ENCODE data around the gene TRAF3.

Gene TRAF3

DNA sequence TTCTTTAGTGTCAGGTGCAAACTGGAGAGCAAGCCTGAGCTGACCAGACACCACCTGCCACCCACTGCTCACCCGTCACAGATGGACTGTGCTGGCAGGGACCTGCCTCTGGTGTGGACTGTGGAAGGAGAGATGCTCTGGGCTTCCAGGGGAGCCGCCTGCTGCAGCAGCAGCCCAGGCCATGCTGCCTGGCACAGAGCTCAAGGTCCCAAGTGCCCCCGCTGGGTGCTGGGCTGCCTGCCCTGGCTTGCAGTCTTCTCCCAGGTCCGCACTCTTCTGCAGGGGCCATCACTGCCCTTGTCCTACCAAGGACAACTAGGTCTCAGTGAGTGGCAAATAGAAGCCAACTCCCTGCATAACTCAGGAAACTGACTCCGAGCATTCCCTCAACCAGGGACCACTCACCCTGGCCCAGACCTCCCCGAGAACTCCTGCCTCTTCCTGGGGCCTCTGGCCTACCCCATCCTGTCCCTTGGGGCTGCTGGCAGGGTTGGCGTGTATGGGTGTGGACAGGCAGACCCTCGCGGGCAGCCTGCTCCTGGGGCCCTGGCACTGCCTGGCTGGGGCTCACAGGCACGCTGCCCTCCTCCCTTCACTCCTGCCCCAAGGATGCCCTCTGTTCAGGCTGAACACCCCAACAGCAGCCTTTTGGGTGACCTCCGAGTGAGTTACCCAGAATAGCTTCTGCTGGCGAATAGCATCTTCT lies 154.5 kb downstream of the TRAF3 start:
- in situ Hi-C loops (cut with MboI; ENCODE audit: low sequenced_read_pairs): no loop called here

DNA sequence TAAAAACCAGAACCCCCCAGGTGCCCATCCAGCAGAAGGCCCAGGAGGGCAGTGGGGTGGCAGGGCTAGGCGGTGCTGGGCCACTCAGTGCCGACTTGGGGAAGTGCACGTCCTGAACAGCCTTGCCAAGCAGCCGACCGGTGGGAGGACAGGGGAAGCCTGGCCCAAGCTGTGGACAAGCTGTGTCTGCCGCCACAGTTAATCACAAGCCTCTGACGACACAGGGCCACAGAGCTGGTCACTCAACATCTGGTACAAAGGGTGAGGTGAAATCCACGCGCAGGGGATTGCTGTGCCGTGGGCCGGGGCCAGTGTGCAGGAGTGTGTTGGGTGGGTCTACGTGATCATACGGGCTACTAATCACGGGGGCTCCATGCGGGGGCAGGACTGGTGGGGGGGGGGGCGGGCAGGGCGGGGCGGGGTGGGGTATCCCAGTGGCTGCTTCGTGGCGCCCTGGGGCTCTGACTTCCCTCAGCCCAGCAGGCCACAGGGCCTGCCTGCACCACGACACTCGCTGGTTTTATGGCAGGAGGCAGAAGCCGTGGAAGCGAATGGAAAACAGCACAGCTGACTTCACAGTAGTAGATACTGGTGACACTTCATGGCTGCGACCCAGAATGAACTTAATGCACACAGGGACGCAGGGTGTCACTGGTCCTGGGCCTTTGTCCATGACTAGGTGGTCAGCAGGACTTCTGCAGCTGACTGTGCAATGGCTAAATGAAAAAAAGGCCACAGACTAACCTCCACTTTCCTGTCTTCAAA lies 155.4 kb downstream of the TRAF3 start:
- in situ Hi-C loops (cut with MboI; ENCODE audit: low sequenced_read_pairs): no loop called here

DNA sequence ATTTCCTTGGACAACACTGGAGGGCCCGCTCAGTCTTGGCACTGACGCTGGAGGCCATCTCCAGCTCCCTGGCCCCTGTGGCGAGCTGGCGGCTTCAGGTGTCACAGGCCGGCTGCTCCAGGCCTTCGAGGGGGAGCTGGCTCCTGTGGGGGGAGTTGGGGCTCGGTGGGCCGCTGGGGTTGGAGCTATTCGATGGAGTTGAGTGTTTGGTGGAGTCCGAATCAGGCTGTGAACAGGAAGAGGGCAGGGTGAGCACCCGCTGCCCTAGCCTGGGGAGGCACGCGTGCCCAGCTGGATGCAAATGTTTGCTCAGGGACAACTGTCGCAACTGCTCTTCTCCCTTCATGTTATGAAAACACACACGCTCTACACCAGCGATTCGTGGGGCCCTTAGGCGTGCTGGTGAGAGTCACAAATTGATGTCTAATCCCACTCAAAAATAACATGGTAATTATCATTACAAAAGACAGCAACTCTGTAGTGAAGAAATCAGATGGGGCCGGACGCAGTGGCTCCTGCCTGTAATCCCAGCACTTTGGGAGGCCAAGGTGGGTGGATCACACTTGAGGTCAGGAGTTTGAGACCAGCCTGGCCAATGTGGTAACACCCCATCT lies 156.5 kb downstream of the TRAF3 start:
- in situ Hi-C loops (cut with MboI; ENCODE audit: low sequenced_read_pairs): no loop called here

DNA sequence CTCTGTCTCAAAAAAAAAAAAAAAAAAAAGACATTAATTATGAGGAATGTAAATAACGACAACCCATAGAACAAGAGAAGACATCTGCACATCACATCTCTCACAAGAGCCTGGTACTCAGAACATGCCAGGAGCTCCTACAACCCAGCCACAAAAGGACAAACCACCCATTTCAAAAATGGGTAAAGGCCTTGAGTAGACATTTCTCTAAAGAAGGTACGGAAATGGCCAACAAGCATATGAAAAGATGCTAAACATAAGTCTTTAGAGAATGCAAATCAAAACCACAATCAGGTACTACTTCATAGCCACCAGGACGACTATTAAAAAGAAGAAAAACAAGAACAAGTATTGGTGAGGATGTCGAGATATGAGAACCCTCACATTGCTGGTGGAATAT lies 158.5 kb downstream of the TRAF3 start:
- in situ Hi-C loops (cut with MboI; ENCODE audit: low sequenced_read_pairs): no loop called here

DNA sequence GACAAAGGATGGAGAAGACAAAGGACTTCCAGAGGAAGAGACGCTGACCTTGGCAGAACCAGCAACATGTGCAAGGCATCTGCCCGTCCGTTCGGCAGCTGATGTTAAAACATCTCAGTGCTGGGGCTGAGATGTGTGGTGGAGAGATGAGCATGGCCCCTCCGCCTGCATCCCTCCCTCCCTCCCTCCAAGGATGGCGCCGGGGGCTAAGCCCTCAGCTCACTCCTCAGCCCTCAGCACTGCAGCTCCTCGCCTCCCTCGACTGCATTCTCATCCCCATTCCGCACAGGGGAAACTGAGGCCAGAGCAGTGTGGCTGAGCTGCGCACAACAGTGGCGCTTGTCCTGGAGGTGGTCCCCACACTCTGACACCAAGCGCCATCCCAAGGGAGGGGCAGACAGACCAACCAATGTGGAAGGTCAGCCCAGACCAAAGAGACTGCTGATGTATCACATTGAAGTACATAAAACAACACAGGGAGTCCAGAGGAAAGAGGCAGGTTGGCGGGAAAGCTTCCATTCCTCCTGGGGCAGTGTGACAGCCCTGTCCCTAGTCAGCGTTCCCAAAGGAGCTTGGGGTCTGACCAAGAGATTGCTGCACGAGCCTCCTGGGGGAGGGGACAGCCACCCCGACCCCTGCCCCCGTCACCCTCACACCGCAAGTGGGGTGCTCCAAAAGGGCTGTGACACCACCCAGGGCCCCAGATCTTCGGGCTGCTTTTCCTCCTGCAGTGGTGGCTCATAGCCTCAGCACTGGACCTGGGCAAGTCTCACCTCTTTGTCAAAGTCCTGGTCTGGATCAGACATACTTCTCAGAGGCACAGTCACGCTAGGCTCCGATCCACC lies 160.3 kb downstream of the TRAF3 start:
- in situ Hi-C loops (cut with MboI; ENCODE audit: low sequenced_read_pairs): no loop called here

DNA sequence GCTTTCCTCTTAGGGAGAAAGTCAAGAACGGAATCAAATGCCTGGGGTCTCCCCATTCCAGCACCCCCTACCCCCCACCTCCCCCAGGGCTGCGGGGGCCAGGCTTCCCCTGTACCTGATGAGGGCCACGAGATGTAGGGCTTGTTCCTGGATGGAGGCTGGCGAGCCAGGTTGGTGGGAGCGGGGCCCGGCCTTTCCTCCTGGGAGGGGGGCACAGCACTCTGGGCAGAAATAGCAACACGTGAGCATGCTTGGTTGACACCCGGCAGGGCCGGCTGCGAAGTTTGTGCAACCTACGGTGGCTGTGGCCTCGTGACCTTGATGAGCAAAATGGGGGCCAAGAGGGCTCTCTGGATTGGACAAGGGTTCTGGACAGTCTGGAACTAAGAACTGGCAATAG lies 160.9 kb downstream of the TRAF3 start:
- in situ Hi-C loops (cut with MboI; ENCODE audit: low sequenced_read_pairs): no loop called here

DNA sequence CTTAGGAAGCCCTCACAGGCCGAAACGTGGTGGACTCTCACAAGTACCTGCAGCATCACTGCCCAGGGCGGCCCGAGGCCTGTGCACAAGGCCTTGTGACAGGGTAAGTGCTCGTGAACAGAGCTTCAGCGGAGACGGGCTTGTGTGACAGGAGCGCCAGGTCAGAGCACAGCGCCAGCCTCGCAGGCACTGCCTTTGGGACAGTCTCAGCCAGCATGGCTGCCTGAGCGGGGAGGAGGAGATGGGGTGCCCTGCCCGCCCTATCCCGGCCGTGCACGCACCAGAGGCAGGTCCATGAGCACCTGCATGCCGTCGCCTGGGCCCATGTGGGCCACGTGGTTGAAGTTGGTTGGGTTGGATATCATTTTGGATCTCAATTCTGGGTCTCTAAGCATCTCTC lies 162.1 kb downstream of the TRAF3 start:
- in situ Hi-C loops (cut with MboI; ENCODE audit: low sequenced_read_pairs): no loop called here

DNA sequence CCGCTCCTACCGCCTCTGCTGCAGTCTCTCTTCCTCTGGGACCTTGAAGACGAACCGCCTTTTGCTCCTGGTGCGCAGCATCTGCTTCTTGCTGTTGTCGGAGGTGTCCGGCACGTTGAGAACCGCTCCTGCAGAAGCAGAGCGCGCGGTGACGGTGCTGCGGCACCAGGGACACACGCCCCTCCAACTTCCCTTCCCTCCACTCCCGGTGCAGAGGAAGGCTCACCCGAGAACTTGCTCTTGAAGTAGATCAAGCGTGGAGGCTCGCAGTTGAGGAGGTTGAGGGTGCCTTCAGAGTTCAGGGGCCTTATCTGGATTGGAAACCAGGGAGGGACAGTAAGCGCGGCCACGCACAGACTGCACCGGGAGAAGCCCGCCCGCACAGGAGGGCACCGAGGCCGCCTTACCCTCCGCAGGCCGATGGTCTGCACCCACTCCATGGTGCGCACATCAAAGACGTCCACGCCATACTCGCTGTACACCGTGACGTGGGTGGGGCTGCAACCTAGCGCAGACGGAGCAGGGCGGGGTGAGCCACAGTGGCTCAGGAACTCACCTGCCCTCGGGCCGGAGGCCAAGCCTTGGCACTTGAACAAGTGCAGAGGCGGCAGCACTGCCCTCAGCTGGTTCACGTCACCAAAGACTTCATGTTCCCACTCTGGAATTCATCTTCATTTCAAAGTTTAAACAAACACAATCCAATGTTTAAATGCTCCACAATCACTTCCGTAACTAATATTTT lies 162.7 kb downstream of the TRAF3 start:
- in situ Hi-C loops (cut with MboI; ENCODE audit: low sequenced_read_pairs): no loop called here

DNA sequence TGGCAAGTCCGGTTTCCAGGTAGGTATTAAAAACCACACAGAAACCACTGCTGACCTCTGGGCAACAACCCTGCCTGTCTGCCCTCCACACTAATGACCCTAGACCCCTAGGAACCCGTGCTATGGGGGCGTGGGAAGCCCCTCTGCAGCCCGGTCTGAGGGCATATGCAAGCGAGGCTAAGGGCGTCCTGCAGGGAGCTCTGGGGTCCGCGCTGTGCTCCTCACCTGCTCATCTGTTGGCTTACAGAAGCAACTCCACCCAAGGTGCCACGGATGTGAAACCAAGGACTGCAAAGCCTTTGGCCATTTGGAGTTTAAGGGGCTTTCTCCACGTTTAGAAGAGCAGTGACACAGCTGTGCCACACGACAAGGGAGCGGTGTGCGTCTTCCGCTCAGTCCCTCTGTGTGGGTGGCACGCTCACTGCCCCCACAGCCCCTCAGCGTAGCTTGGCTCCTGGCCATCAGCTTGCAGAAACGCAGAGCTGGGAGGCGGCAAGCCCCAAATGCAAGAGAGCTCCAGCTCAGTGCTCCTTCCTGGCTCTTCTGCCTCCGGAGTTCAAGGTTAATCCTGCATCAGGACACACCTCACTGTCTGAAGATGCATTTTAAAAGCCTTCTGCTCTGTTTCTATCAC lies 163.6 kb downstream of the TRAF3 start:
- in situ Hi-C loops (cut with MboI; ENCODE audit: low sequenced_read_pairs): no loop called here

DNA sequence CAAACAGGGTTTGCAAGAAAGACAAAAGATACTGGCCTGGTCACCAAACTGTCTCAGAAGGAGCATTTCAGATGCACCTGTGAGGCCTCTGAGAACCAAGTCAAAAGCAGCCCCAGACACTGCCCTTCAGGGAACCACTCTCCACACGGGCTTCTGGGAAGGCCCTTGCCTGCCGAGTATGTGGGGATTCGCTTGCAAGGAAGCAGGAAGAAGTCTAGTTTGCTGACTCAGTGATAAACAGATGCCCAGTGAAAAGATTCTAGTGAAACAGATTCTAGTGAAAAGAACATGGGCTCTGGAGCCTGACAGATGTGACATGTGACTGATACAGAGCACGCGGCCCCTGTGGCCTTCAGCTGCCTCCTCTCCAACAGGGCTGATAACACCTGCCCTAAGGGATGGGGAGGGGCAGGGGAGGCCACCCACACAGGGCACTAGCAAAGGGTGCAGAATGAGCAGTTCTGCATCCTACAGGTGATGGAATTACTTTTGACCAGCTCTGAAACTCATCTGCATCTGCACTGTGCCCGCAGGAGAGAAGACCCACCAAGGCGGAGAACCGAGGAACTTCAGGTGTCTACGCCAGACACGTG lies 164.3 kb downstream of the TRAF3 start:
- in situ Hi-C loops (cut with MboI; ENCODE audit: low sequenced_read_pairs): no loop called here

DNA sequence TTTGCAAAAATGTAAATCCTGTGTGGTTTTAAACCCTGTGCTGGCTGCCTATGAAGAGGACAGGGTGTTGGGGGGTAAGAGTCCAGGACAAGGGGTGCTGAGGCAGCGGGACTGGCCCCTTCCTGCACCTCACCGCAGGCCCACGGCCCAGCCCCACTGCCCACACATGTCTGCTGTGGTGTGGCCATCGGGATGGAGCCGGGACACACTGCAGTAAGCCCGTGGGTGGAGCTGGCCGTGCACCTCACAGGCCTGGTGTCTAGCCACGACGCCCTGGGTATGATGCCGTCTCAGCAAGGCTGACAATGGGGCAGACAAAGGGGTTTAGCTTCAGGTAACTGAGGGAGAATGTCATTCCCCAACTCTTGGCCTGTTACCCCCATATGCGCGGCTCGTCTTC lies 164.8 kb downstream of the TRAF3 start:
- in situ Hi-C loops (cut with MboI; ENCODE audit: low sequenced_read_pairs): no loop called here

DNA sequence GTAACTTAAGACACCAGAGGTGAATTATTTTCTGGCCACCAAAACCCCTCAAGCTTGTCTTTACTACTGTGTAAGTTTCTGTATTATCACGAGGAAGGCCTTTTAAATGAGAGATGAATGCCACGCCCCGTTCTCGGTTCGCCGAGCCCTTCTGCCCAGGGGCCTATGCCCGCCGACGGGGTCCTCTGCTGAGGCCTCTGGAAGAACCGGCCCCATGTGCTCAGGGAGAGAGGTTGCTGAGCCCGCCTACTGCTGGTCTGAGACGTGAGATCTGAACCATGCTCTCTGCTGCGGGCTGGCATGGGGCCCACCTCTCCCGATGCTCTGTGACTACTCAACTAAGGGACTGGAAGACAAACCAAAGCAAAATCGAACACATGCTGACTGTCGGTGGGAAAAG lies 166.2 kb downstream of the TRAF3 start:
- in situ Hi-C loops (cut with MboI; ENCODE audit: low sequenced_read_pairs): no loop called here

DNA sequence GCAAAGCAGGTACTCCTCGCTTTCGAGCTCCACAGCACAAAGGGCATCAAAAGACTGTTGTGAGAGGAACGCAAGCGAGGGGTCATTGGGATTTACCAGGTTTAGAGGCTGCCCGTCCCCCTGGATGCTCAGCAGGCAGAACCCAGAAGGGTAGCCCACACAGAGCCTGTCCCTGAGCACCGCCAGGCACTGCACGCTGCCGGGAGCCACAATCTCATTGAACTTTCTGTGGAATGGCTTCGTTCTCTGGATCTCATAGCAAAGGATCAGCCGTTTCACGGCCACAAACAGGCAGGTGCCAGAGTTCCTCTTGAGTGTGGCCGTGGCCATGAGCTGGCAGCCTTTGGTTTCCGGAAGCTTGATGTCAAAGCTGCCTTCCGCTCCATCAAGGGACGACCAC lies 166.7 kb downstream of the TRAF3 start:
- in situ Hi-C loops (cut with MboI; ENCODE audit: low sequenced_read_pairs): no loop called here

DNA sequence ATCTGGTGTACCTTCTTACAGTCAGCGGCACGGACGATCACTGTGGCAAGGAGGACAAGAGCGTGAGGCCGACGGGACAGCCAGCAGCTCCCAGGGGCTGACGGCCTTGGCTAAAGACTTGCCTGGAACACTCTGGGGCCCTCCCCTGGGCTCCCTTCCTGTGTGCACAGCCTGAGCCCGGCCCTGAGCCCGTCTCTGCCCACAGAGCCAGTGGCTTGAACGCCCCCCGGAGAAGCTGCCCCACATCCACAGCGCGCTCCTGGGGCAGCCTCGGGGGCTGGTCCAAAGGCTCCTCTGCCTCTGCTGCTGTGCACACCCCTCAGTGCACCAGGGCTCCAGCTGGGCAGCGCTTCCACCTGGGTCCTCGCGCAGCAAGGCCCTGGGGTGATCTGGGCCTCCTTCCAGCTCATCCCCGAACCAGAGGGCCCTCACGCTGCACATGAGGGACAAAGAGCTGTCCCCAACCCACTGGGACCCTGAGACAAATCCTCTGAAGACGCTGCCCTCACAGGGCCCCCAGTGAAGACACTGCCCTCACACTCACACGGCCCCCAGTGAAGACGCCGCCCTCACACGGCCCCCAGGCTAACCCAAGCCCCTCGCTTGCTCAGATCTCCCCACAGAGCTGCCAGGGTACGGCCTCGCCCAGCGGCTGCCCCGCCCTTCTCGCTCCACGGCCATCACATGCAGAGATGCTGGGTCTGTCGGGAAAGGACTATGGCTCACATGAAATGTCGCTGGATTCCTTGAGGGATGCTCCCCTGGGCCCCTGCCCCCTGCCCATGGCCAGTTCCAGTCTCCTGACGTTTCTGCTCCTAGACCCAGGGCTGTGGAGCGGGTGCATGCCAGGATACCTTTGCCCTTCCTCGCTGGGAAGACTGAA lies 167.4 kb downstream of the TRAF3 start:
- in situ Hi-C loops (cut with MboI; ENCODE audit: low sequenced_read_pairs): no loop called here

DNA sequence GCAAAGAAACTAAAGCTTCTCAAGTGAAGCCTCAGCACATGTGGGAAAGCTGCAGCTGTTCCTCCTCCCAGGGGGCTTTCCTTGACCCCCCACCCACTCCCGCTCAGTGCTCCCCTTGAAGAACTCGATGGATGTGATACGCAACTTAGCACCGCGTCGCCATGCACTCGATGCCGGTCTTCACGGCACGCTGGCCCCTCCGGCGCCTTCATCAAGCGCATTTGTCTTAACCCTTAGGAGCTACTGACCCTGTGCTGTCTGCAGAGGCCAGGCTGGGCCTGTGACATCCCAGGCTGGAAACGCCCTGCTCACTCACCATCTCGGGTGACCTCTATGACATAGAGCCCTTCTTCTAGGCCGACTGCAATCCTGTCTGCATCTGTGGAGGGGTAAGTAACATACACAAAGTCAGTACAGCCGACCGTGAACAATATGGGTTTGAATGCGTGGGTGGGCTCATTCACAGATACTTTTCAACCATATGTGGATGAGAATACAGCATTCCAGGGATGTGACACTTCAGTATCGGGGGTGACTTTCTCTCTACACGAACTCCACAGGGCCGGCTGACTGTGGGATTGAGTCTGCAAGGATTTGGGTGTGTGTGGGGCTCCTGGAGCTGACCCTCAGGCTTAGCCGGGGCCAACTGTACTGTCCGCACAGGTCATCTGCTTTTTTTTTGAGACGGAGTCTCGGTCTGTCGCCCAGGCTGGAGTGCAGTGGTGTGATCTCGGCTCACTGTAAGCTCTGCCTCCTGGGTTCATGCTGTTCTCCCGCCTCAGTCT lies 168.3 kb downstream of the TRAF3 start:
- in situ Hi-C loops (cut with MboI; ENCODE audit: low sequenced_read_pairs): no loop called here

DNA sequence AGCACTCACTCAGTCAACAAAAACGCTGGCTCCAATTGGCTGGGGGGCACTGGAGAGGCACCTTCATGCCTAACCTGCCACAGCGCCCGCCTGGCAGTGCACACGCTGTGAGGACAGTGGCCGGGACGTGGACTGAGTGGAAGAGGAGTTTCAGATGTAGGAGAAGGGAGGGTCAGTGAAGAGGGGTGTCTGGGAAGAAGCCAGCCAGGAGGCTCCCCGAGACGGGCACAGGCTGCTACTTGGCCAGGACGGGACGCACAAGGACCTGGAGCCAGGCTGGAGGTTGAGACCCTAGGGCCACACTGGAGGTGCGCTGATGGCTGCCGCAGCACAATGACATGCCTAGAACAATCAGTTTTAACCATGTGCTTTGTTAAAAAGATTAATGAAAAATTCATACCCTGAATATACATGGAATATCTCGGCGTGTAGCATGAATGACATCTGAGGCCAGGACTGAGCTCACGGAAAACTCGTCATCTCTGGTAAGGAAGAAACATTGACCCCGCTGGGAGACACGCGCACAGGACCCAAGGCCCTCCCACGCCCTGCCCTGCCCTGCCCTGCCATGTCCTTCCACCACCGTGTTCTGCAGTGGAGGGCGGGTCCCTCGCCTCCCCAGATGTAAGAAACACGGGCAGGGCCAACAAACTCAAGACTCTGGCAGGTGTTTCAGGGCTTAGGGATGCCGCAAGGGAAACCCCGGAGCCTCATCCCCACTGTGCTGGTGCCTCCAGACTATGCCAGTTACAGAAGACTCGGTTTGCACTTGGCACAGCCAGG lies 170.3 kb downstream of the TRAF3 start:
- in situ Hi-C loops (cut with MboI; ENCODE audit: low sequenced_read_pairs): no loop called here

DNA sequence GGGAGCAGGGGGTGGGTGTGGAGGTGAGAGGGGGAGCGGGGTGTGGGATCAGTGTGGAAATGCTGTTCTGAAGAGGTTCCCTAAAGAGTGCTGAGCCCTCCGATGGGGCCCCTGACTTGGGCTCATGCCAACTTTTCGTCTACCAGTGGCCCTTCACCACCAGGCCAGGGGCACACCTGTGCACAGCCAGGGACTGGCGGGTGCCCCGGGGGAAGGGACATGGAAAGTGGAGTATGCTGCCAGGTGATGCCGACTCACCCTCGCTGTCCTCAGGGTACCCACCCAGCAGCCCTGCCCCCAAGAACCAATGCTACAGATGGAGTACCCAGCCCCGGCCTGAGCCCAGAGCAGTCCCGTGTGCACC lies 171.4 kb downstream of the TRAF3 start:
- in situ Hi-C loops (cut with MboI; ENCODE audit: low sequenced_read_pairs): no loop called here

All from HL-60/S4 treated with retinoic acid at 250 ng/mL for 4 days and 3 days (cell line).